RPMI7951 (cell line): ENCODE measurements around the gene EMID1. TPM values are rescaled to one million over a fixed set of nuclear protein-coding genes. Genes with fewer than 3 reads are reported as not detected.

Source experiments
- DNase-seq: peaks from one replicate; pipeline ENCODE4 v3.0.0-alpha.2; 2012; ENCODE audit warnings: low read depth
- total RNA-seq: library from RNA; depleted of rRNA; stranded (reverse); fragments of >200 nt; shearing (Covaris generic); gene quantifications from 2 replicates; pipeline ENCODE4 v1.2.3, GENCODE V29; 2014

Gene EMID1
- total RNA-seq, 1 experiment from 2014 or later, result not detected

DNA sequence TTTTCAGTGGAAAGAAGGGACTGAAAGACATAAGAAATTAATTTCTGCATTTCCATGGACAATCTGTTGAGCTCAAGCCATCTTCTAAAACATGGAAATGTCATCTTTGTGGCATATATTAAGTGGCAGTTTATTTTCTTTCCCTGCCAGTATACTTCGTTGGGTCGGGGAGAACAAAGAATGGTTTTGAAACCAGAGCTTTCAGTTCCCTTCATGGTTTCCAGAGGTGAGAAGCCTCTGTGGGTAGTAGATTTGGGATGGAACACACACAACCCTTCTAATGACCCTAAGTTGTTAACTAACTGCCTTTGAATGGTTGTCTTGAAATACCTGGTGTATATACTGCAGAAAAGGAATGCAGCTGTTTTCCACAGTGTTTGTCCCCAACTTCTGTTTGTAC, 83.1 kb downstream of the EMID1 start:
- no peak for DNase-seq

- DNase-seq, result no peak
These were observed 84.4 kb downstream of the EMID1 start for GRCh38 chr22:29290061-29290460.

DNA sequence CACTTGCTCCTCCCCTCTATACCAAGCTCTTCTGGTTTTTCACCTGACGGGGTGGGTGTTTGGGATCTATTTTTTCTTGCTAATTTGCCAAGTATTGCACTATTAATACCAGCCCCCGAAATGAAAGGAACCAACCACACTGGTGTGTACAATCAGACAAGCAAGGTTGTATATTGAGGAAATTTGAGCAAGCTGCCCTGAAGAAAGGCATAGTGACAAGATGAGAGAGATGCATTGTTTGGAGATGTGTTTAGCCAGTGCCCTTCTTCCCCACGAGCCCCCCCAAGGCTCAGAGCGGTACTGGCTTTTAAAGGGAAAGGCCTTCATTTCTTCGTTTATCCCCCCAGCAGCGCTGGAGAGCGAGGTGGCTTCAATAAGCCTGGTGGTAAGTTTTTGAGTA, 85.5 kb downstream of the EMID1 start:
- no peak for DNase-seq

DNA sequence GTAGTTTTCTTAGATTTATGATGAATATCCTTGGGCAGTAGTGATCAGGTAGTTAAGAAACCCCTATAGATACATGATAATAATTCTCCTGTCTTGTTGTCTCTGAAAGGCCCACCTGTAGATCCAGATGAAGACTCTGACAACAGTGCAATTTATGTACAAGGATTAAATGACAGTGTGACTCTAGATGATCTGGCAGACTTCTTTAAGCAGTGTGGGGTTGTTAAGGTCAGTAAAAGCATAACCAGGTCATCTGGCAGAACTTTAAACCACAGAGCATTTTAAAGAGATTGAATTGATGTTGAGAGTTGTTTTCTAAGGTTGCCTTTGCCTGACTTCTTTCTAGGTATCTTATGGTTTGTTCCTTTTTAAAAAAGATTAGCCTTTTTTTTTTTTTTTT, 86.7 kb downstream of the EMID1 start:
- DNase-seq, result no peak

DNA sequence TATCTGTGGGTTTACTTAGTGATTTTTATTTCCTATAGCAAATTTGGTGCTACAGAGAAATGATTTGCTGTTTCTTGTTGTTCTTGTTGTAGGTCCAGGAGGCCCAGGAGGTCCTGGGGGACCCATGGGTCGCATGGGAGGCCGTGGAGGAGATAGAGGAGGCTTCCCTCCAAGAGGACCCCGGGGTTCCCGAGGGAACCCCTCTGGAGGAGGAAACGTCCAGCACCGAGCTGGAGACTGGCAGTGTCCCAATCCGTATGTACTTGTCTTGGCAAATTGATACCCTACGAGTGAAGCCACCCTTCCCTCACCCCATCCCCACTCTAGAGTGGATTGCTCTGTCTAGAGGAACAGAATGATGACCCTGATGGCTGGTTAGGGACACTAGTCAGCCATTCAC, 92.9 kb downstream of the EMID1 start:
- DNase-seq, result no peak

GRCh38 chr22:29299136-29299900, 93.6 kb downstream of the EMID1 start:
- DNase-seq, result no peak

GRCh38 chr22:29300467-29300806, 94.7 kb downstream of the EMID1 start:
- DNase-seq, result no peak

DNA sequence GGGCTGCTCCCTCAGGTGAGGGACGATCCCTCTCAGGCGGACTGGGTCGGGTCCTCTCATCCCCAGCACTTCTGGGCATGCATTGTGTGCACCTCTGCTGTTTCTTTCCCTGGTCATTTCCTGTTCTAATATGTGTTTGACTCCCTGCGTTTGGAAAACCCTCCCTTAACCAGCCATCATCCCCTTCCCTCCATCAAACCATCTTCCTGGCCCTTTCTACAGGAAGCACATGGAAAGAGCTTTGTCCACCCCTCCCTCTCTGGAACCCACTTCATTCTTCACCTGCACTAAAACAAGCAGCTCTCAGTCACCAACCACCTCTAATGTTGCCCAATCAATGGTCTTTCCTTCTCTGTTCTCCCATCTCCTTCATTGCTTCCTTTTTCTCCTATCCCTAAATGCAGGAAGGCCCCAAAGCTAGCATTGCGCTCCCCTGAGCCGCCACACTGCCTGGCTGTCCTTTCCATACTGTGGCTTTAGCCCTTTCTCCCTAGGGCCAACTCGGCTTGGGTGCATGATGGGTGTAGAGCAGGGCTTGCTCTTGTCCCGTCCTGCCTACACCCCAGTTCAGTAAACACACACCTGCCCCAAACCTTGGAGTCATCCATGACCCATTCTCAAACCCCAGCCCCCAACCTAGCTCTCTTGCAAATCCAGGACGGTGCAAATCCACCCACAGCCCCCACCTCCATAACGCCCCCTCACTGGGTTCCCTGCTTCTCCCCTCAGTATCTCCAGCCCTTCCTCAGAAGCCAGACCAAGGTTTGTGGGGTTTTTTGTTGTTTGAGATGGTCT, 95.3 kb downstream of the EMID1 start:
- DNase-seq, result no peak

DNA sequence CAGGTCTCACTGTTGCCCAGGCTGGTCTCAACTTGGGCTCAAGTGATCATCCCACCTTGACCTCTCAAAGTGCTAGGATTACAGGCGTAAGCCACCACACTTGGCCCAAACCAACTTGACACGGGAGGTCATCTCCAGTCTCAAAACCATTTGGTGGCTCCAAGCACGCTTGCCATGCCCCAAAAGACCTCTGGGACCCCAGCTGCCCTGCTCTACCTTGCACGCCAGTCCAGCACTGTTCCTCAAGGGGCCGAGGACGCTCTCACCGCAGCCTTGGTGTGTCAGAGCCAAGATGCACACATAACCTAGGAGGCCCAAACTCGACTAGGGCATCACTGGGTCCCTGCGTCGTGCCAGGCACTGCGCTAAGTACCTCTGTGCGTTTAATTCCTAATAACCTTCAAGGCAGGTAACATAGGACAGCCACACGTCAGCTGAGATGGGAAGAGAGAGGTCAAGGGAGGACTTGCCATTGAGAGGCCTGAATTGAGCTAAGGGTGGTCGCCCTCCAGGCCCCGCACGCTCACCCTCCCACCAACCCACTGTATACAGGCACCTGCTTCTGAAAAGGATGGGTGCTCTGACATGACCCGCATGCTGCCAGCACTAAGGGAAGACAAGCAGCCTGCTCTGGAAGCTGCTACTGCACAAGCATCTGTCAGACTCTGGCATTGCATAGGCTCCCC, 96.2 kb downstream of the EMID1 start:
- no peak for DNase-seq

GRCh38 chr22:29302402-29302680, 96.6 kb downstream of the EMID1 start:
- DNase-seq, result no peak

DNA sequence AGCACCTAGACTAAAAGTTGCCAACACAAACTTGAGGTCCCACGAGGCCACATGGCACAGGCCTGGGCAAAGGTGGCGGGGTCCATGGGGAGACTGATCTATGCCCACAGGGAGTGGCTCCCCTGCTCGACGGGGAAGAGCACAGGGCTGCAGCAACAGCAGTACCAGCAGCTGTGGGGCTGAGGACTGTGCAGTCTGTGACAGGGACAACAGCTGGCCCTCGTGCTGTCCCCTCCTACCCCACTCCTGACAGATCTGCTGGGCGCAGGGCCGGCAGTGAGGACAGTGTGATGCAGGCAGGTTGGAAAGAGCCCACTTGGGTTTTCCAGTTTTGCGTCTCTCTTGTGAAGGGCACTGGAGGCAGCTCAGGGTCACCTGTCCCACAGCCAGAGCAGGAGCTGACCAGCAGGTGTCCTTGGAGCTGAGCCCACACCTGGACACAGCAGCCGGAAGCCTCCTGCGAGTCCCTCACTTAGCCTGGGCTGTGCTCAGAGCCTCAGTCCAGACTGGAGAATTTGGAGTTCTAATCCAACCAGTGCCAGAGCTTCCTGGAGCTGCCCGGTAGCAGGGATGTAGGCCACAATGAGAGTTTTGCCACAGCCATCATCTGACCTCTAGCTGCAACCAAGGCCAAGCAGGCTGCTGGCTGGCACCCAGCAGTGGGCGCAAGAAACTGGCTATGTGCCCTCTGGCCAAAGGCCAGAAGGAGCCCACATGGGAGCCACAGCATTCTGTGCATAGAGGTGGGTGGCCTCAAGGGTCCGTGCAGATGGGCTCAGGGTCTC, 97.2 kb downstream of the EMID1 start:
- DNase-seq, result no peak

- no peak for DNase-seq
These were observed 100.1 kb downstream of the EMID1 start for GRCh38 chr22:29305836-29306174.

DNA sequence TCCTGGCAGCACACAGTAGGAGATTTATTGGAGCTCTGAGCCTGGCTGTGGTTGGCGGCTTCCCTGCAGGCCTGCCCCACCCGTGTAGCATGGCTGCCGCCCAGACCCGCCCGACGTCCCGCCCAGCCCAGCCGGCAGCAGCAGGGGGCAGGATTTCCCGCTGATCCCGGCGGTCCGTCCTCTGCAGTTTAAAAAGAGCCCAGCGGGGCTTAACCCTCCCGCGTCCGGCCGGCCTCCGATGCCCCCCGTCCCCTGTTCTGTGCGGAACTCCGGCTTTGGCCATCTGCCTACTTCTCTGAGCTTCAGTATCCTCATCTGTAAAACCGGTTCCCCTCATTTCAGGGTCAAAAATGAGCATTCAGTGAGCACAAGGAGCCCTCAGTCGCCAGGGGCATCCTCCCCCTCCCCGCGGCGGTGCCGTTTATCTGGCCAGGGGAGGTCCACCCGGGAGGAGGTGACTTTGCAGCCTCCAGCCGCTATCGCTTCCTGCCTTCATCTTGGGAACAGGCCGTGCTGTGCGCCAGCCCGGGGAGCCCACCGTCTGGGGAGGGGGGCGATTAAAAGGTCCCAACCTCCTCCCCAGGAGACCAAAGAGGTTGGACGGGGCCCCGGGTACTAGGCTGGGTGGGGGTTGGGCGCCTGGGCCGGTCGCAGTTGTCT, 100.6 kb downstream of the EMID1 start, which contains the start of gene GAS2L1:
Gene GAS2L1, plus strand, starts transcription at position 476 of the 660 bp plus-strand sequence. CDS start 1,456 bp downstream, outside the sequence.
- peak; percentile 80 for DNase-seq

- peak; percentile 79 for DNase-seq
These were observed 101.3 kb downstream of the EMID1 start for GRCh38 chr22:29306835-29307595.

- no peak for DNase-seq
These were observed 102.0 kb downstream of the EMID1 start for GRCh38 chr22:29307596-29308147.

GRCh38 chr22:29308148-29308790, 102.6 kb downstream of the EMID1 start:
- no peak for DNase-seq

- DNase-seq, result peak; percentile 61
These were observed 103.1 kb downstream of the EMID1 start for GRCh38 chr22:29308791-29309262.
